Fibroblast of lung (primary cell): ENCODE results near the gene CTBP2. TPM values are rescaled to one million over a fixed set of nuclear protein-coding genes. Genes with fewer than 3 reads are reported as not detected.

Experiments used
- DNase-seq, 2 donors: peaks; one replicate each; pipeline versions ENCODE4 v3.0.0 to v3.0.0-alpha.2; 2010; ENCODE audit warnings: low read depth in 2 of 2
- H2AFZ ChIP-seq: 2 replicates; pipeline ENCODE4 v1.5.1; 2012; ENCODE audit warnings: low read length, control low read depth, inconsistent platforms
- H3K27ac ChIP-seq: 2 replicates; pipeline ENCODE4 v1.5.1; 2011; ENCODE audit warnings: low read length, control low read depth; ENCODE audit not compliant: insufficient read depth
- H3K27me3 ChIP-seq: 2 replicates; pipeline ENCODE4 v1.5.1; 2011; ENCODE audit warnings: mild to moderate bottlenecking, low read length; ENCODE audit not compliant: control insufficient read depth, insufficient read depth
- H3K36me3 ChIP-seq: 2 replicates; pipeline ENCODE4 v1.5.1; 2011; ENCODE audit warnings: low read length; ENCODE audit not compliant: control insufficient read depth, insufficient read depth
- H3K4me1 ChIP-seq: 2 replicates; pipeline ENCODE4 v1.5.1; 2011; ENCODE audit warnings: low read length; ENCODE audit not compliant: control insufficient read depth, insufficient read depth; ENCODE audit errors: extremely low read depth
- H3K4me2 ChIP-seq: 2 replicates; pipeline ENCODE4 v1.5.1; 2011; ENCODE audit warnings: low read length, control low read depth; ENCODE audit not compliant: insufficient read depth; ENCODE audit errors: extremely low read depth
- H3K4me3 ChIP-seq, 4 experiments: fragments of 200-600 bp in 1 of 4; sonication (generic) in 1 of 4; replicated peaks in 1 of 4; 2 replicates each; pipeline ENCODE4 v1.5.1; 2011 to 2016; ENCODE audit warnings: low read length in 4 of 4, low read depth in 3 of 4, mild to moderate bottlenecking in 3 of 4, control low read depth in 2 of 4, inconsistent platforms in 1 of 4, mixed read lengths in 1 of 4; ENCODE audit not compliant: insufficient read depth in 1 of 4; ENCODE audit errors: control extremely low read depth in 1 of 4
- H3K79me2 ChIP-seq: 2 replicates; pipeline ENCODE4 v1.5.1; 2012; ENCODE audit warnings: mild to moderate bottlenecking, low read length, inconsistent platforms; ENCODE audit not compliant: control insufficient read depth, insufficient read depth
- H3K9ac ChIP-seq: 2 replicates; pipeline ENCODE4 v1.5.1; 2011; ENCODE audit warnings: mild to moderate bottlenecking, low read length, control low read depth; ENCODE audit not compliant: insufficient read depth
- H3K9me3 ChIP-seq: 2 replicates; pipeline ENCODE4 v1.5.1; 2012; ENCODE audit warnings: low read depth, low read length; ENCODE audit not compliant: control insufficient read depth, insufficient read depth
- H4K20me1 ChIP-seq: 2 replicates; pipeline ENCODE4 v1.5.1; 2011; ENCODE audit warnings: low read length; ENCODE audit not compliant: control insufficient read depth, insufficient read depth; ENCODE audit errors: extremely low read depth
- CTCF ChIP-seq, 2 donors: IDR thresholded peaks in 1 of 2; conservative IDR thresholded peaks in 1 of 2; 1 replicate in 1 of 2; 2 replicates in 1 of 2; pipeline ENCODE4 v1.5.1; 2011 to 2012; ENCODE audit warnings: low read length in 2 of 2, control low read depth in 1 of 2, inconsistent platforms in 1 of 2, low read depth in 1 of 2, mild to moderate bottlenecking in 1 of 2
- EZH2 ChIP-seq: IDR thresholded peaks from 2 replicates; pipeline ENCODE4 v1.5.1; 2012; ENCODE audit warnings: low read length, control low read depth, mild to moderate bottlenecking; ENCODE audit errors: missing control alignments
- polyA plus RNA-seq, 2 donors: library from polyadenylated mRNA; depleted of rRNA in 1 of 2; stranded (reverse) in 1 of 2; unstranded in 1 of 2; fragments of >200 nt; gene quantifications; 2 replicates each; pipeline ENCODE4 v1.2.1, GENCODE V29; 2011 to 2012; ENCODE audit warnings: missing spikeins in 1 of 2
- total RNA-seq: library from RNA; depleted of rRNA; stranded (reverse); fragments of >200 nt; gene quantifications from 2 replicates; pipeline ENCODE4 v1.2.1, GENCODE V29; 2014

The CTBP2 gene
- total and polyA plus RNA-seq, 2 donors (not counting 1 experiment from before 2014, with no cell fraction given) = 72.1 to 73.3 TPM

DNA sequence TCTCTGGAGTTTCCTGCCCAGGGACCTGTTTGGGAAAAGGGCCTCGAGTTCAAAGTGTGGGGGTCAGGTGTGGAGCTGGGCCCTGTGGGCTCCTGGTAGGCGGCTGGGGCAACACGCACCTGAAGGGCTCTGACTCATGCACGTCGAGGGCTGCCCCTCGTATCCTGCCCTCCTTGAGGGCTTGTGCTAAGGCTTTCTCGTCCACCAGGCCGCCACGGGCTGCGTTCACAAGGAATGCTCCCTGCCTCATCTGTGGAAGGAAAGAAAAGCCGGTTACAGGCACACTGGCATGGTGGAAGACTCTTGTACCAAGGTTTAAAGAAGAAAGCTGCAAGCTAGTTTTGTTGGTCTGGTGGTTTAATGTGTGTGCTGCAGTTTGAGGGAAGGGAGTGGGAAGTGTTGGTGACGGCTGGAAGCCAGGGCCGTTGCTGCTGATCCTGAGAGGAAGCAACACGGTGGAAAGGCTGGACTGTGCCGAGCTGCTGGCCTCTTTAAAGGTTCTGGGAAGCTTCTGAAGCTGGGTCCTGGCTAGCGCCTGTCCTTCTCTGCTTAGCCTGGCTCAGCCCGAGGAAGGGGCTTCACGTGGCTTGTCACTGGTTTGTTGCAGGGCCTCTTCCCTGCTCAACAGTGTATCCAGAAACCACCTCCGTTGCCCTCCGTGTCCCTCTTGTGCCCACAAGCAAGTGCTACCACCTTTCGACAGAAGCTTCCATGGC lies 166.5 kb downstream of the CTBP2 start:
- Histone ChIP-seq H3K27me3 (no peaks in the 10 kb centered on the region), H3K79me2 (peaks cover 7% of the 10 kb centered on the region), H3K4me1 (peaks cover 4% of the 10 kb centered on the region), H3K27ac (no peak overlapping the region), H3K36me3 (peaks cover 41% of the 10 kb centered on the region), H3K9ac (no peak overlapping the region), H3K4me2 (no peak overlapping the region), H3K9me3 (no peaks in the 10 kb centered on the region), H2AFZ (no peak overlapping the region), H3K4me3 (no peak overlapping the region), H4K20me1 (no peaks in the 10 kb centered on the region)
- TF ChIP-seq CTCF (conservative IDR thresholded peaks at IDR 0.05 in 1 of 2, IDR thresholded peaks at IDR 0.05 in 1 of 2; ENCODE audit: low read depth in 1 of 2, low read length in 2 of 2) (no peak), EZH2 (no peak)
- no peak for DNase-seq

GRCh38 chr10:124993345-124993708 lies 167.0 kb downstream of the CTBP2 start:
- no peak overlapping the region for H3K27ac ChIP-seq
- no peak for DNase-seq
- no peak overlapping the region for H3K9ac ChIP-seq
- no peak overlapping the region for H3K4me3 ChIP-seq
- TF ChIP-seq EZH2 (no peak), CTCF (conservative IDR thresholded peaks at IDR 0.05 in 1 of 2, IDR thresholded peaks at IDR 0.05 in 1 of 2; ENCODE audit: low read depth in 1 of 2, low read length in 2 of 2) (no peak)
- no peaks in the 10 kb centered on the region for H3K9me3 ChIP-seq
- peaks cover 3% of the 10 kb centered on the region for H3K79me2 ChIP-seq
- no peak overlapping the region for H2AFZ ChIP-seq
- no peaks in the 10 kb centered on the region for H3K27me3 ChIP-seq
- H3K4me2 ChIP-seq = no peak overlapping the region
- H3K4me1 ChIP-seq = no peaks in the 10 kb centered on the region
- H3K36me3 ChIP-seq = peaks cover 37% of the 10 kb centered on the region
- no peaks in the 10 kb centered on the region for H4K20me1 ChIP-seq

GRCh38 chr10:124992462-124993344 lies 167.7 kb downstream of the CTBP2 start:
- Histone ChIP-seq H3K9ac (no peak overlapping the region), H2AFZ (no peak overlapping the region), H3K9me3 (no peaks in the 10 kb centered on the region), H3K36me3 (peaks cover 32% of the 10 kb centered on the region), H3K4me3 (no peak overlapping the region), H3K4me1 (no peaks in the 10 kb centered on the region), H3K79me2 (no peaks in the 10 kb centered on the region), H3K27ac (no peak overlapping the region), H3K27me3 (no peaks in the 10 kb centered on the region), H3K4me2 (no peak overlapping the region), H4K20me1 (no peaks in the 10 kb centered on the region)
- peak; percentile 51 to 56 for TF ChIP-seq CTCF (conservative IDR thresholded peaks at IDR 0.05 in 1 of 2, IDR thresholded peaks at IDR 0.05 in 1 of 2; ENCODE audit: low read depth in 1 of 2, low read length in 2 of 2)
- no peak for TF ChIP-seq EZH2
- peak; percentile 54 to 68 for DNase-seq
